T-helper 1 cell treated with Interleukin-12 subunit alpha and Interleukin-12 subunit beta and Interleukin-4 antibody, amounts not matched to agents 30 μg/mL and 1 μg/mL, for 36 hours (primary cell): ENCODE measurements around the gene DLEC1.
"Not testable (repeated sequence)": the region's sequence is repeated elsewhere in the genome, so short reads cannot be mapped to it uniquely, and the experiment has no call there.

Experiments used
- H3K27ac Mint-ChIP-seq: one replicate; pipeline ENCODE4 v1.8.0; 2021; ENCODE audit warnings: mild to moderate bottlenecking, mixed read lengths
- H3K27me3 Mint-ChIP-seq: one replicate; pipeline ENCODE4 v1.8.0; 2021; ENCODE audit warnings: low read depth, mixed read lengths
- H3K36me3 Mint-ChIP-seq: one replicate; pipeline ENCODE4 v1.8.0; 2021; ENCODE audit warnings: low read depth, mixed read lengths
- H3K4me1 Mint-ChIP-seq: one replicate; pipeline ENCODE4 v1.8.0; 2021; ENCODE audit warnings: low read depth, mixed read lengths
- H3K4me3 Mint-ChIP-seq: one replicate; pipeline ENCODE4 v1.8.0; 2021; ENCODE audit warnings: mild to moderate bottlenecking, moderate library complexity, mixed read lengths
- H3K9me3 Mint-ChIP-seq: one replicate; pipeline ENCODE4 v1.8.0; 2021; ENCODE audit warnings: mixed read lengths

DLEC1 gene

DNA sequence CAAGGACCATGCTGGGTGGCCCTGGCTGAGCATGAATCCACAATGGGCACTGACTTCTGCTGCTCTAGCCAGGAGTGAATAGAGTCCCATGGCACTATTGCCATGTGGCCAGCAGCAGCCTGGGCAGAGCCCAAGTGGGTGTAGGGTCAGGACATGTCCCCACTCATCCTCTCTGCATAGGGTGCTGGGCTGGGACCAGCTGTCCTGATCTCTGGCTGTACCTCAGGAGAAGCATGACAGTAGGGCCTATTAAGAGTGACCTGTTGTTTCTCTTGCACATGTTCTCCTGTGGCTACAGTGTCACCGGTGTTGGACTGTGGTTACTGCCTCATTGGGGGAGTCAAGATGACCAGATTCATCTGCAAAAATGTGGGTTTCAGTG lies 46.9 kb downstream of the DLEC1 start:
- Mint-ChIP-seq H3K4me1 (no peaks in the 10 kb centered on the region), H3K27ac (no peak overlapping the region)

DNA sequence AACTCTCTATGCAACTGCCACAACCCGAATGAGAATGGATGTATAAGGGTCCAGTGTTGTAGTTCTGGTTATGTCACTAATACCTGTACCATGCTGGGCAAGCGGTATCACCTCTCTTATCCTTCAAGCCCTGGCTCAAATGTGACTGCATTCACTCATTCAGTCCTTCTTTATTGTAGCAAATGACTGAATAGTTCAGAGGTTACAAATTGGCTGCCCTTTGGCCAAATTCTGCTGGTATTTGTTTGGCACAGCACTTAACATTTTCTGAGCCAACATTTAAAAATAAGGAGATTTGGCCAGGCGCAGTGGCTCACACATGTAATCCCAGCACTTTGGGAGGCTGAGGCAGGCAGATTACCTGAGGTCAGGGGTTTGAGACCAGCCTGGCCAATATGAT lies 47.5 kb downstream of the DLEC1 start:
- peaks cover 11% of the 10 kb centered on the region for H3K9me3 Mint-ChIP-seq
- H3K36me3 Mint-ChIP-seq = peaks cover 5% of the 10 kb centered on the region
- no peaks in the 10 kb centered on the region for H3K27me3 Mint-ChIP-seq
- no peak overlapping the region for H3K4me3 Mint-ChIP-seq
- H3K27ac Mint-ChIP-seq = no peak overlapping the region
- H3K4me1 Mint-ChIP-seq = no peaks in the 10 kb centered on the region

More for the DNA sequence above, 46.9 kb downstream of the DLEC1 start:
- Mint-ChIP-seq H3K4me3 (no peak overlapping the region), H3K36me3 (peaks cover 5% of the 10 kb centered on the region), H3K27me3 (no peaks in the 10 kb centered on the region), H3K9me3 (peaks cover 11% of the 10 kb centered on the region)

DNA sequence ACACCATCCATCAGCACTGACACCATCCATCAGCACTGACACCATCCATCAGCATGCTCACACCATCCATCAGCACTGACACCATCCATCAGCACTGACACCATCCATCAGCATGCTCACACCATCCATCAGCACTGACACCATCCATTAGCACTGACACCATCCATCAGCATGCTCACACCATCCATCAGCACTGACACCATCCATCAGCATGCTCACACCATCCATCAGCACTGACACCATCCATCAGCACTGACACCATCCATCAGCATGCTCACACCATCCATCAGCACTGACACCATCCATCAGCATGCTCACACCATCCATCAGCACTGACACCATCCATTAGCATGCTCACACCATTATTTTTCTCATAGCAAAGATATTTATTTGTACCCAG lies 48.3 kb downstream of the DLEC1 start:
- H3K4me1 Mint-ChIP-seq, H3K27ac Mint-ChIP-seq, H3K4me3 Mint-ChIP-seq, H3K36me3 Mint-ChIP-seq, H3K27me3 Mint-ChIP-seq: not testable (repeated sequence)
- H3K9me3 Mint-ChIP-seq = peaks cover 11% of the 10 kb centered on the region

DNA sequence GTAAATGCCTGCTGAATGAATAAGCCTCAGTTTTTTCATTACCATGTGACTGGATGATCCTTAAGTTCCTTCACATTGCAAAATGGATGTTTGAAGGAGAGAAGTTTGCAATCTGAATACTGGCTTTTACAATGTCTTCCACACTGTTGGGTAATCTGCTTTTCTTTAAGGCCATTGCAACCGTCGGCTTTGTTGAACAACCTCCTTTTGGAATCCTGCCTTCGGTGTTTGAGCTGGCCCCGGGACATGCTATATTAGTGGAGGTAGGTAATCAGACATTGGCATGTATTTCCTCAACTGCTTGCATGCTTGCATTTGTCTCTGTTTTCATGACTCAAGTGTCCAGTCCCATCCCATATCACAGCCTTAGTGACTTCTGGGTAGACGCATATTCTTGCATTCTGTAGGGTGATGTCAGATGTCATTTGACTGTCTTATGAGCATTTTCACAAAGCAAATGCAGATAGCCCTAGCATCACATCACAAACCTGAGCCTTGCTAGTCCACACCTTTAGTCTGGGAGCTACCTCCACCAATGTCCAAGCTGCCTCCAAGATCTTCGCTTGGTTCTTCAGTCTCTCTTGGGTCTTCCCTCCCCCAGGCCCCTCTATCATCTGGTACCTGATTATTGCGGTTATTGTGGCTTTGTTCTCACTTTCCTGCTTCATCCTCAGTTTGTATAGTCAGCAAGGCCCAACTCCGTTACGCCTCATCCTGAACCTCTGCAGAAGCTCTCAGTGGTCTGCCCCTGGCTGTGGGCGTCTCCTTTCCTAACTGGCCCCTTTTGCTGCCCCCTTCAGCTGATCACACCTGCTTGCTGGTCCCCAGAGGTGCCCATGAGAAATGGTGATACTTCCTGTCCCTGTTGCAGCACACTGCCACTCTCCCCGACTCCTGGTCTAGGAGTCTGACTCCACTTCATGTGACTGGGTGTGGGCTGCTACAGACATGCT lies 49.4 kb downstream of the DLEC1 start:
- H3K27me3 Mint-ChIP-seq = no peaks in the 10 kb centered on the region
- H3K4me3 Mint-ChIP-seq = no peak overlapping the region
- no peaks in the 10 kb centered on the region for H3K4me1 Mint-ChIP-seq
- H3K27ac Mint-ChIP-seq = no peak overlapping the region
- peaks cover 5% of the 10 kb centered on the region for H3K36me3 Mint-ChIP-seq
- H3K9me3 Mint-ChIP-seq = peaks cover 11% of the 10 kb centered on the region

DNA sequence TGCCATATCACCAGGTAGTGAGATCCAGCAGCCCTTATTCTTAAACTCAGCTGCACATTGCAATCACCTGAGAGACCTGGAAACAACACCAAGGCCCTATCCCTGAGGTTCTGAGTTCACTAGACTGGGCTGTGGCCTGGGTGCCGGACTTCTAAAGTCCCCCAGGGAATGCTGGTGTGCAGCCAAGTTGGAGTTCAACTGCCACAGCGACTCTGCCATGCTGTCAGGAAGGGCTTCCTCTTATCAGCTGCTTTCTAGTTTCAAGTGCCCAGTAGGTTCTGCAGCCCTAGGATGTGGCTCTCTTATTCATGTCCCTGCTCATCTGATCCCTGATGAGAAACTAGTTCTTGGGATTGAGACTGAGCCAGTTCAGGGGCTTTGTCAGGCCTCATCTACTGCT lies 50.2 kb downstream of the DLEC1 start:
- no peak overlapping the region for H3K27ac Mint-ChIP-seq
- no peaks in the 10 kb centered on the region for H3K27me3 Mint-ChIP-seq
- H3K9me3 Mint-ChIP-seq = peaks cover 7% of the 10 kb centered on the region
- H3K36me3 Mint-ChIP-seq = peaks cover 2% of the 10 kb centered on the region
- H3K4me1 Mint-ChIP-seq = no peaks in the 10 kb centered on the region
- no peak overlapping the region for H3K4me3 Mint-ChIP-seq

DNA sequence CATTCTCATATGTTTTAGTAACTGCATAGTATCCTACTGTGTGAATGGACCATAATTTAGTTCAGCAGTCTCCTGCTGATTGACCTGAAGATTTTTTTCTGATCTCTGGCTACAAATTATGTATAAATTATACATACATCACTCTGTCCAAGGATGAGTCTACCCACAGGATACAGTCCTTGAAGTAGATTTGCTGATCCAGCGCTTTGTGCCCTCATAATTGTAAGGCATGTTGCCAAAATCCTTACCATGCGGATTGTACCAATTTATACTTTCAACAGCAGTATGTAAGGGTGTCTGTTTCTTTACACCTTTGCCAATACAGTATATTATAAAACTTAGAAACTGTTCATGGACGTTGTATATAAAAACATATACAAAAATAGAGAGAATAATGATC lies 51.4 kb downstream of the DLEC1 start:
- no peak overlapping the region for H3K4me3 Mint-ChIP-seq
- H3K4me1 Mint-ChIP-seq = no peaks in the 10 kb centered on the region
- no peaks in the 10 kb centered on the region for H3K27me3 Mint-ChIP-seq
- no peak overlapping the region for H3K27ac Mint-ChIP-seq
- no peaks in the 10 kb centered on the region for H3K36me3 Mint-ChIP-seq
- H3K9me3 Mint-ChIP-seq = no peaks in the 10 kb centered on the region

DNA sequence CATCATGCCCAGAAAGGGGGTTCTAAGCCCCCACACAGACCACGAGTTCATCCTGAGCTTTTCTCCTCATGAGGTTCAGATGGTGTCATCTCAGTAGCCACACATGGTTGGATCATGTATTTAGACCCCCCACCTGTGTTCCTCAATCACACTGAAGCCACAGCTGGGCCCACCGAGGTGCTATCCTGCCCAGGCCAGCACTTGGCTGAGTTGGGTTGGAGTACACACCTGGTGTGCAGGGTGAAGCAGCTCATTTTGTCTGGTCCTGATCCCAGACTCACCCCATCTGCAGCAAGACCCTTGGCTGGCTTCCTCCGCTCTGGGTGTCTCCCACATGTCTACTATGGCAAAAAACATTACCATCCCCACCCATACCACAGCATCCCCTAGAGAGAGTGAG lies 56.0 kb downstream of the DLEC1 start:
- Mint-ChIP-seq H3K36me3 (no peaks in the 10 kb centered on the region), H3K4me1 (no peaks in the 10 kb centered on the region), H3K9me3 (no peaks in the 10 kb centered on the region), H3K27ac (no peak overlapping the region), H3K27me3 (no peaks in the 10 kb centered on the region), H3K4me3 (no peak overlapping the region)

DNA sequence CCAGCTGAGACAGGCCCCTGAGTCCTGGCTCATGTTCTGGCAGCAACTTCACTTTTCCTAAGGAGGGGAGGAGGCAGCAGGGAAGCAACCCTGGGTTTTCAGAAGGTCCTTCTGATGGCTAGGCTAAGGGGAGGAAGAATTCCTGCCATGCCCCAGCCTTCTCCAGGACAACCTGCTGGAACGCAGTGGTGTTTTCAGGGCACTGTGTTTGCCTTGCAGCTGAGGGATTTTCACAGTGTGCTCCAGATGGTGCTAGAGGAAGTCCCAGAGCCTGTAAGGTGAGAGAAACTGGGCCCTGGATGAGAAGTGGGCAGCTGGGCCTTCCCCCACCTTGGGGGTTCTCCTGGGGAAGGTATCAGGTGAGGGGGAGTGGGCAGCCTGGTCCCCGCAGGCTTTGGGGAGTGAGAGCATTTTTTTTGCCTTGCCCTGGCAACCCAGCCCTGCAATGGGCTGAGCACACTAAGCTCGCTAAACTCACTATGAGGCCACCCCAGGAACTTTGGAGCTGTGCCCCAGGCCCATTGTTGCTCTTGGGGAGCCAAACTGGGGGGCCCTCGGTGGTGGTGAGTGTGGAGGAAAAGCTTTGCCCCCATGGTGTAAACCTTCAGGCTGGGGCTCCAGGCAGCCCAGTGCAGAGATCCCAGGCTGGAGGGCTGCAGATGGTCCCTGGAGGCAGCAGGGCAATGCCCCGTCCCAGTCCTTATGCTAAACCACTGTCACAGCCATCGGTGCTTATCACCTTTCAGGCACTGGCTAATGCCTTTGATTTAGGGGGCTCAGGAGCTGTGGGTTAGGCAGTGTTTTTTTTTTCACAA lies 56.9 kb downstream of the DLEC1 start:
- no peaks in the 10 kb centered on the region for H3K9me3 Mint-ChIP-seq
- no peak overlapping the region for H3K4me3 Mint-ChIP-seq
- no peaks in the 10 kb centered on the region for H3K4me1 Mint-ChIP-seq
- no peaks in the 10 kb centered on the region for H3K27me3 Mint-ChIP-seq
- no peaks in the 10 kb centered on the region for H3K36me3 Mint-ChIP-seq
- H3K27ac Mint-ChIP-seq = no peak overlapping the region

DNA sequence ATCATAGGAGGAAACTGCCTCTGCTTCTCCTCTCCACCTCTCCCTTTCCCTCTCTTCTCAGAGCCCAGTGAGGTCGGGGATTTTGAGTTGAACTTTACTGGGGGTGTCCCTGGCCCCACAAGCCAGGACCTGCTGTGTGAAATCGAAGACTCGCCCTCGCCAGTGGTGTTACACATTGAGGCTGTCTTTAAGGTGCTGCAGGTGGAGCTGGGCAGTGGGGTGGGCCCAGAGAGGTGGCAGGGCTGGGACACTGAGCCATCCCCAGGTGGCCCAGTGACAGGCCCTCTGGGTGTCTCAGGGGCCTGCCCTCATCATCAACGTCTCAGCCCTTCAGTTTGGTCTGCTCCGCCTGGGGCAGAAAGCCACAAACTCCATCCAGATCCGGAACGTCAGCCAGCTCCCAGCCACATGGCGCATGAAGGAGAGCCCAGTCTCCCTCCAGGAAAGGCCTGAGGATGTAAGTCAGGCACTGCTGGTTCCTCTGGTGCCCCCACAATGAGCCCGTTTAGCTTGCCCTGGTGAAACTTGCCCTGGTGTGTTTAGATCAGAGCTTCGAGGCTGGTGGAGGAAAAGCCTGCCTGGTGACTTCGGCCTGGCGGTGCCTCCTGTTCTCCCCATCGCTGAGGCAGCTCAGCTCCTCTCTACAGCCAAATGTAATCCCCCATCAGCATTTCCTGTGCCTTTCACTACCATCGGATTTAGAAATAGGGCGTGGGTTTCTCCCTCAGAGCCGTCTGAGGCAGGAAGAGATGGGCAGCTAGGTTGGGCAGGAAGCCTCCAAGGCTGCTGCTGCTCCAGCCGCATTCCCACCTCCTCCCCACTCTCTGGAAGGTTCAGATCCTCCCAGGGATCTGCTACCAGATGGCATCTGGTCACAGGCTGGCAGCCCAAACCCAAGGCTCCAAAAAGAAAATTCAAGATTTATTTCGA lies 58.7 kb downstream of the DLEC1 start:
- no peaks in the 10 kb centered on the region for H3K36me3 Mint-ChIP-seq
- H3K27ac Mint-ChIP-seq = no peak overlapping the region
- H3K27me3 Mint-ChIP-seq = peaks cover 6% of the 10 kb centered on the region
- H3K9me3 Mint-ChIP-seq = no peaks in the 10 kb centered on the region
- no peak overlapping the region for H3K4me3 Mint-ChIP-seq
- H3K4me1 Mint-ChIP-seq = no peaks in the 10 kb centered on the region

DNA sequence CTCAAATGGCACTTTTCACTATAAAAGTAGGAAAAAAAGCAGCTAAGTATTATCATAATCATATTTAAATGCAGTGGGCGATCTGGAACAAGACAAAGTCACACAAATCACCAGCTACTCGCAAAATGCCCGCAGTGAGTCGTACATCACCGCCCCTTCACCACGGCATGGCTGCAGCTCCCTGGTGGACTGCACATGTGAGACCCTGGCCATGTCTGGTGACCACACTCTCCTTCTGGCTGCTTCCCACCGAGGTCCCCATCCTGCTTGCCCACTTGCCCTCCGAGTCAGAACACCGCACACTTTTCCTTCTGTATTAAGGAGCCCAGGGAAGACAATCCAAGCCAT lies 59.3 kb downstream of the DLEC1 start:
- Mint-ChIP-seq H3K4me3 (no peak overlapping the region), H3K4me1 (no peaks in the 10 kb centered on the region), H3K27ac (no peak overlapping the region), H3K9me3 (no peaks in the 10 kb centered on the region), H3K36me3 (no peaks in the 10 kb centered on the region), H3K27me3 (peaks cover 10% of the 10 kb centered on the region)

DNA sequence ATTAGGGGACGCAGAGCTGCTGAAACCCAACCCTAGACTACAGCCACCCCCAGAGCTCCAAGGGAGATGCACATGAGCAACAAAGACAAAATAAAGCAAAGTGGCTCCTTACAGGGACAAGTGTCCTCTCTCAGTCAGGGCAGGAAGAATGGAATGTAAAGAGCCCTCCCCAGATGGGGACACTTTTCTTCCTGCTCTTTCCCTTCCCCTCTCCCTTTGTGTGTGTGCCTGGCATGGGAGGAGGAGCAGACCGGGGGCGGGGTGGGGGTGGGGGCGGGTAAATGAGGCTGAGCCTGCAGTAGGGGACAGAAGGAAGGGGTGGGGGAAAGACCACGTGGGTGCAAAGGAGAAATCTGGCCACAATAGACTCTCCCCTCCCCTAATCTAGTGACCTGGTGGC lies 60.5 kb downstream of the DLEC1 start:
- Mint-ChIP-seq H3K27me3 (peaks cover 14% of the 10 kb centered on the region), H3K4me3 (no peak overlapping the region), H3K9me3 (no peaks in the 10 kb centered on the region), H3K4me1 (no peaks in the 10 kb centered on the region), H3K36me3 (no peaks in the 10 kb centered on the region), H3K27ac (no peak overlapping the region)

DNA sequence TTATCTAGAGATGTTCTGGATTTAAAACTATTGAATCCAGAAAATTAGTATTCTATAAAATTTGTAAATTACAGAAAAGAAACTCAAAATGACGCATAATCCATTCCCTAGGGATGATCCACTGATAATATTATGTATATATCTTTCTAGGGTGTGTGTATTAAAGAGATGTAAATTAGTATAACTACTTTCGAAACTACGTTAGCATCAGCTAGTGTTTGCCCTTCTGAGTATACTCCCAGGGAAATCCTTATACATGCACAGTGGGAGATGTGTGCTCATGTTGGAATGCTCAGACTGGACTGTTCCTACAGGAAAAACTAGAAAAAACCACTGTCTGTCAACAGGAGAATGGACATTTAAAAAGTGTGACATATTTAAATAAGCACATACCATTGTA lies 61.5 kb downstream of the DLEC1 start:
- peaks cover 9% of the 10 kb centered on the region for H3K9me3 Mint-ChIP-seq

DNA sequence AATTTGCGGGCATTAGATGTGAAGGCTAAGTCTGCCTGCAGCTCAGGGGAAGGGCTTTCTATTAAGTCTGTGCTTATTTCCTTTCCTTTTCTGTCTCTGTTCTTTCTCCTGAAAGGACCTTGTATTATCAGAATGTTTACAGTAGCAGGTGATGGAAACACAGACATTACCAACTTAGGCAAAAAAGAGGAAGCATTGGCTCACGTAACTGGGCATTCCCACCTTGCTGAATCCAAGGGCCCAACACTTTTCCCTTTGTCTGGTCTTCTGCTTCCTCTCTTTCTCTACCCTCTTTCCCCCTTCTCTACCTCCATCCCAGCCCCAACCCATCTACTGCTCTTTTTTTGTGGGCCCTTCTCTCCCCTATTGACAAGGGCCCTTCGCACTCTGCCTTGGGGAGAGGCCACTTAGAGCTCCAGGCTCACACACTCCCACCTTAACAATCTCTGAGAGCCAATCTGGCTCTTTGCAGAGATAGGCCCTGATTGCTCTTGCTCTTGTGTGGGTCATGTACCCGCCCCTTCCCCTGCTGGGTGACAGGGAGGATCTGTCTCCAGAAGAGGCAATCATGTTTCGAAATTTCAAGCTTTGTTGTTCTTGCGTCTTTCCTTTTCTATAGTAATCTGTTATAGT lies 62.9 kb downstream of the DLEC1 start:
- no peak overlapping the region for H3K27ac Mint-ChIP-seq
- H3K9me3 Mint-ChIP-seq = peaks cover 13% of the 10 kb centered on the region
- H3K27me3 Mint-ChIP-seq = peaks cover 31% of the 10 kb centered on the region
- H3K36me3 Mint-ChIP-seq = no peaks in the 10 kb centered on the region
- H3K4me3 Mint-ChIP-seq = no peak overlapping the region
- H3K4me1 Mint-ChIP-seq = no peaks in the 10 kb centered on the region

More for the DNA sequence above, 61.5 kb downstream of the DLEC1 start:
- Mint-ChIP-seq H3K4me3 (no peak overlapping the region), H3K27ac (no peak overlapping the region), H3K27me3 (peaks cover 24% of the 10 kb centered on the region), H3K4me1 (no peaks in the 10 kb centered on the region), H3K36me3 (no peaks in the 10 kb centered on the region)

DNA sequence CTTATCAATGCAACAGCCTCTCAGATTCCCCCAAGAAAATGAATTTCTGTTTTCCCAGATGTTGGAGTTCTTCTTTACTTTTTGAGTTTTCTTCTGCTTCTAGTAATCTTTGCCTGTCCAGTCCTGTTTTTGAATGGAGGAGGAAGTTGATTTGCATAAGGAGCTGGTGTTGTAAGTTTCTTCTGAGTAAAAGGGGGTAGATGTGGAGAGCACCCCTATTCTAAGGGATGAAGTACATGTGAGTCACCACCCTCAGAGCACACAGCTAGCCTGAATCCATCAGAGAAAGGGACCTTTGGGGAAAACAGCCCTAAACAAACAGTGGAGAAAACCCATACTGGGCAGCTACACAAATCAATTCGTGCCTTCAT lies 63.4 kb downstream of the DLEC1 start:
- Mint-ChIP-seq H3K36me3 (no peaks in the 10 kb centered on the region), H3K9me3 (peaks cover 13% of the 10 kb centered on the region), H3K27me3 (peaks cover 31% of the 10 kb centered on the region), H3K4me3 (no peak overlapping the region), H3K27ac (no peak overlapping the region), H3K4me1 (no peaks in the 10 kb centered on the region)
